PFSK-1 (cell line): ENCODE measurements around the gene TLCD5.

Source experiments
- POLR2AphosphoS5 ChIP-seq: IDR thresholded peaks from 2 replicates; pipeline ENCODE4 v1.6.1; 2012; ENCODE audit warnings: low read depth, mild to moderate bottlenecking, control low read depth, low read length, moderate library complexity
- SIN3A ChIP-seq: IDR thresholded peaks from 2 replicates; pipeline ENCODE4 v1.6.1; 2012; ENCODE audit warnings: mild to moderate bottlenecking, low read length, moderate library complexity, borderline replicate concordance; ENCODE audit not compliant: insufficient read depth
- TAF1 ChIP-seq: IDR thresholded peaks from 2 replicates; pipeline ENCODE4 v1.6.1; 2012; ENCODE audit warnings: low read length, control low read depth, borderline replicate concordance; ENCODE audit not compliant: insufficient read depth
- TF ChIP-seq, protein P1 (sequence below), 2 experiments: IDR thresholded peaks; 2 replicates each; pipeline versions ENCODE4 v1.6.1 to v1.8.0; 2011 to 2012; ENCODE audit warnings: low read depth in 2 of 2, low read length in 2 of 2, control low read depth in 1 of 2, inconsistent platforms in 1 of 2, mild to moderate bottlenecking in 1 of 2, moderate library complexity in 1 of 2; ENCODE audit not compliant: insufficient read depth in 1 of 2

GRCh38 chr11:120324932-120325810 is at the start of gene TLCD5:
- TF ChIP-seq POLR2AphosphoS5 (peak; percentile 84), TAF1 (peak; percentile 91), SIN3A (no peak)
- TF ChIP-seq, protein P1, sequence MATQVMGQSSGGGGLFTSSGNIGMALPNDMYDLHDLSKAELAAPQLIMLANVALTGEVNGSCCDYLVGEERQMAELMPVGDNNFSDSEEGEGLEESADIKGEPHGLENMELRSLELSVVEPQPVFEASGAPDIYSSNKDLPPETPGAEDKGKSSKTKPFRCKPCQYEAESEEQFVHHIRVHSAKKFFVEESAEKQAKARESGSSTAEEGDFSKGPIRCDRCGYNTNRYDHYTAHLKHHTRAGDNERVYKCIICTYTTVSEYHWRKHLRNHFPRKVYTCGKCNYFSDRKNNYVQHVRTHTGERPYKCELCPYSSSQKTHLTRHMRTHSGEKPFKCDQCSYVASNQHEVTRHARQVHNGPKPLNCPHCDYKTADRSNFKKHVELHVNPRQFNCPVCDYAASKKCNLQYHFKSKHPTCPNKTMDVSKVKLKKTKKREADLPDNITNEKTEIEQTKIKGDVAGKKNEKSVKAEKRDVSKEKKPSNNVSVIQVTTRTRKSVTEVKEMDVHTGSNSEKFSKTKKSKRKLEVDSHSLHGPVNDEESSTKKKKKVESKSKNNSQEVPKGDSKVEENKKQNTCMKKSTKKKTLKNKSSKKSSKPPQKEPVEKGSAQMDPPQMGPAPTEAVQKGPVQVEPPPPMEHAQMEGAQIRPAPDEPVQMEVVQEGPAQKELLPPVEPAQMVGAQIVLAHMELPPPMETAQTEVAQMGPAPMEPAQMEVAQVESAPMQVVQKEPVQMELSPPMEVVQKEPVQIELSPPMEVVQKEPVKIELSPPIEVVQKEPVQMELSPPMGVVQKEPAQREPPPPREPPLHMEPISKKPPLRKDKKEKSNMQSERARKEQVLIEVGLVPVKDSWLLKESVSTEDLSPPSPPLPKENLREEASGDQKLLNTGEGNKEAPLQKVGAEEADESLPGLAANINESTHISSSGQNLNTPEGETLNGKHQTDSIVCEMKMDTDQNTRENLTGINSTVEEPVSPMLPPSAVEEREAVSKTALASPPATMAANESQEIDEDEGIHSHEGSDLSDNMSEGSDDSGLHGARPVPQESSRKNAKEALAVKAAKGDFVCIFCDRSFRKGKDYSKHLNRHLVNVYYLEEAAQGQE (IDR thresholded peaks at IDR 0.05; ENCODE audit: insufficient read depth in 1 of 2, low read depth in 2 of 2, low read length in 2 of 2), result peak in 1 of 2 experiments; percentile 26; a peak in 1 of 4 replicates
